ENCODE measurements around the gene PTPRR. TPM values are rescaled to one million over a fixed set of nuclear protein-coding genes. Genes with fewer than 3 reads are reported as not detected.

PTPRR gene
- polyA plus RNA-seq, 1 donor = 3.0 TPM

GRCh38 chr12:70876952-70877351 lies 43.6 kb downstream of the PTPRR start:
- no peak overlapping the region for H3K27ac ChIP-seq (ENCODE audit: low read length)
- no peaks in the 10 kb centered on the region for H3K27me3 ChIP-seq (ENCODE audit: control insufficient read depth, insufficient read depth, low read length)
- H3K4me3 ChIP-seq (ENCODE audit: low read length) = no peak overlapping the region
- no peaks in the 10 kb centered on the region for H3K36me3 ChIP-seq (ENCODE audit: control insufficient read depth, insufficient read depth, low read length)
- H3K4me1 ChIP-seq (ENCODE audit: control insufficient read depth, insufficient read depth, low read length) = no peaks in the 10 kb centered on the region
- H3K9me3 ChIP-seq (ENCODE audit: control insufficient read depth, low read depth, low read length) = no peaks in the 10 kb centered on the region
- DNase-seq = peak in 1 of 2 donors; percentile 13
- whole genome bisulfite sequencing (ENCODE audit: insufficient coverage, low lambda C conversion rate) = no CpG with 5 or more reads among the region's 3 CpGs

DNA sequence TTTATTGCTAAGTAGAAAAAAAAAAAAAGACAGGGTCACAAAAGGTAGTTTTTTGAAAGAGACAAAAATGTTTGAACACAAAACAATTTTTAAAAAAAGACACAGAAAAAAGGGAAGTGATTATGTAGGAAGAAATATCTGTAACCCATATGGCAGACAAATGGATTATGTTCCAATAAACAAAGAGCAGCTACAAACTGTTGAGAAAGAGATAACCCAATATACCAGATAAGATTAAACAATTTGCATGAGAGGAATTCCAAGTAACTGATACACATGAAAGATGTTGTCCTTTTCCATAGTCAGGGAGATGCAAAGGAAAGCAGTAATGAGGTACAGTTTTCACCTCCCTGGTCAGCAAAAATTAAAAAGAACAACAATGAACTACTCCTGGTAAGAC lies 44.9 kb downstream of the PTPRR start:
- Histone ChIP-seq H3K4me3 (ENCODE audit: low read length) (no peak overlapping the region), H3K4me1 (ENCODE audit: control insufficient read depth, insufficient read depth, low read length) (no peaks in the 10 kb centered on the region), H3K27ac (ENCODE audit: low read length) (no peak overlapping the region), H3K27me3 (ENCODE audit: control insufficient read depth, insufficient read depth, low read length) (no peaks in the 10 kb centered on the region), H3K36me3 (ENCODE audit: control insufficient read depth, insufficient read depth, low read length) (no peaks in the 10 kb centered on the region), H3K9me3 (ENCODE audit: control insufficient read depth, low read depth, low read length) (no peaks in the 10 kb centered on the region)
- DNase-seq = no peak

DNA sequence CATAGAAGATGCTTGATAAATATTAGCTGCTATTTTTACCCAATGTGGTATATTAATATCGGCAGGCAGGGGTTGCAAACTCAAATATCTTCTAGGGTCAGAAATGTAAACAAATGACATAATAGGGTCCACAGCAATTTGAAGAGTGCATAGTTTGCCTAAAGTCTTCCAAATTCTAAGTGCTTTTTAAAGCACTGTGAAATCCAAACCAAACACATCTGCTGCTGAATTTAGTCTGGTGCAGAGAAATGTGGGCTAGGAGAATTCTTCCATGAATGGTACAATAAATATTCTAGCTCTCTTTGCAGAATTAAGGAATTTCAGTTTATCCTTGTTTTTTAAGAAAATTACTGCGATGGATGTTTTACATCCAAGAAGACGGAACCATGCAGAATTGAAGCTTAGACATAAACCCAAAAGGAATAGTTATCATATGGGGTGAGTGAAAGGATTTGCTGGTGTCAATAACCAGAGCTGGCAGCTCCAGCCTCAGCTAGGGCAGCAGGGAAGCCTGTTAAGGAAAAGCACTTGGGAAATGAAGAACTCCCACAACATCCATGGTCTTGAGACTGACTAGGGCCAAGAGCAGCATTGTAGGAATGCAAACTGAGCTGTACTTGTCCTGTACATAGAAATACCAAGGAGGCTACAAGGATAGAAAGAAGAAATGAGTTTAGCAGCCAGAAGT lies 65.5 kb downstream of the PTPRR start:
- H3K4me3 ChIP-seq (ENCODE audit: low read length) = no peak overlapping the region
- H3K36me3 ChIP-seq (ENCODE audit: control insufficient read depth, insufficient read depth, low read length) = no peaks in the 10 kb centered on the region
- no peaks in the 10 kb centered on the region for H3K9me3 ChIP-seq (ENCODE audit: control insufficient read depth, low read depth, low read length)
- peaks cover 4% of the 10 kb centered on the region for H3K4me1 ChIP-seq (ENCODE audit: control insufficient read depth, insufficient read depth, low read length)
- DNase-seq = no peak
- H3K27me3 ChIP-seq (ENCODE audit: control insufficient read depth, insufficient read depth, low read length) = no peaks in the 10 kb centered on the region
- no peak overlapping the region for H3K27ac ChIP-seq (ENCODE audit: low read length)
- 93% methylated on average over 2 of the region's 3 CpGs for WGBS (ENCODE audit: insufficient coverage, low lambda C conversion rate)

DNA sequence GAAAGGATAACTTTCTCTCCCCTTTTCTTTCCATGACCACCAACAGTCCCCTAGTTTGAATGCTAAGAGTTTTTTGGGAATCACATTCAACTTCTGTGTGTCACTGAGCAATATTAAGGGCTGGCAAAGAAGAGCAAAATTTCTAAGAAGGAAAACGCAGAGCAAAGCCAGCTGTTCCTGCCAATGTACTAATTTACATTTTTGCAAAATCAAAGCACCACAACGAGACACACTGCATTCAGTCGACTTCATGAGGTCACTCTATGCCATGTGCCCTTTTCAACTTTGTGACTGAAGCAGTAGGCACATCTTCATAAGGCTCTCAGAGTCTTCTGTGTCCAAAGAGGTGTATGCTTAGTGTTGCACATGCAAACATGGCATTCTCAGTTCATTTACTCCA lies 66.4 kb downstream of the PTPRR start:
- H3K9me3 ChIP-seq (ENCODE audit: control insufficient read depth, low read depth, low read length) = no peaks in the 10 kb centered on the region
- no peaks in the 10 kb centered on the region for H3K36me3 ChIP-seq (ENCODE audit: control insufficient read depth, insufficient read depth, low read length)
- WGBS (ENCODE audit: insufficient coverage, low lambda C conversion rate) = 83% methylated on average over 2 of the region's 3 CpGs
- H3K27me3 ChIP-seq (ENCODE audit: control insufficient read depth, insufficient read depth, low read length) = no peaks in the 10 kb centered on the region
- H3K4me1 ChIP-seq (ENCODE audit: control insufficient read depth, insufficient read depth, low read length) = peaks cover 5% of the 10 kb centered on the region
- no peak overlapping the region for H3K27ac ChIP-seq (ENCODE audit: low read length)
- H3K4me3 ChIP-seq (ENCODE audit: low read length) = no peak overlapping the region
- DNase-seq = no peak

- H3K27me3 ChIP-seq (ENCODE audit: control insufficient read depth, insufficient read depth, low read length) = no peaks in the 10 kb centered on the region
- no CpG with 5 or more reads among the region's 3 CpGs for WGBS (ENCODE audit: insufficient coverage, low lambda C conversion rate)
- no peak overlapping the region for H3K27ac ChIP-seq (ENCODE audit: low read length)
- peaks cover 6% of the 10 kb centered on the region for H3K4me1 ChIP-seq (ENCODE audit: control insufficient read depth, insufficient read depth, low read length)
- H3K4me3 ChIP-seq (ENCODE audit: low read length) = no peak overlapping the region
- no peaks in the 10 kb centered on the region for H3K9me3 ChIP-seq (ENCODE audit: control insufficient read depth, low read depth, low read length)
- no peaks in the 10 kb centered on the region for H3K36me3 ChIP-seq (ENCODE audit: control insufficient read depth, insufficient read depth, low read length)
- peak in 1 of 2 donors; percentile 39 for DNase-seq
Observed at GRCh38 chr12:70853326-70853725, 67.2 kb downstream of the PTPRR start.

- no peak for DNase-seq
- 30% methylated on average over 2 of the region's 7 CpGs for WGBS (ENCODE audit: insufficient coverage, low lambda C conversion rate)
- H3K9me3 ChIP-seq (ENCODE audit: control insufficient read depth, low read depth, low read length) = no peaks in the 10 kb centered on the region
- no peak overlapping the region for H3K4me3 ChIP-seq (ENCODE audit: low read length)
- H3K4me1 ChIP-seq (ENCODE audit: control insufficient read depth, insufficient read depth, low read length) = peaks cover 6% of the 10 kb centered on the region
- H3K27ac ChIP-seq (ENCODE audit: low read length) = no peak overlapping the region
- no peaks in the 10 kb centered on the region for H3K36me3 ChIP-seq (ENCODE audit: control insufficient read depth, insufficient read depth, low read length)
- no peaks in the 10 kb centered on the region for H3K27me3 ChIP-seq (ENCODE audit: control insufficient read depth, insufficient read depth, low read length)
Observed at GRCh38 chr12:70852416-70853150, 68.0 kb downstream of the PTPRR start.

- H3K27ac ChIP-seq (ENCODE audit: low read length) = no peak overlapping the region
- 67% methylated on average over 3 of the region's 3 CpGs for WGBS (ENCODE audit: insufficient coverage, low lambda C conversion rate)
- peaks cover 6% of the 10 kb centered on the region for H3K4me1 ChIP-seq (ENCODE audit: control insufficient read depth, insufficient read depth, low read length)
- DNase-seq = no peak
- H3K27me3 ChIP-seq (ENCODE audit: control insufficient read depth, insufficient read depth, low read length) = no peaks in the 10 kb centered on the region
- no peaks in the 10 kb centered on the region for H3K9me3 ChIP-seq (ENCODE audit: control insufficient read depth, low read depth, low read length)
- H3K4me3 ChIP-seq (ENCODE audit: low read length) = no peak overlapping the region
- no peaks in the 10 kb centered on the region for H3K36me3 ChIP-seq (ENCODE audit: control insufficient read depth, insufficient read depth, low read length)
Observed at GRCh38 chr12:70849265-70849960, 71.1 kb downstream of the PTPRR start.

DNA sequence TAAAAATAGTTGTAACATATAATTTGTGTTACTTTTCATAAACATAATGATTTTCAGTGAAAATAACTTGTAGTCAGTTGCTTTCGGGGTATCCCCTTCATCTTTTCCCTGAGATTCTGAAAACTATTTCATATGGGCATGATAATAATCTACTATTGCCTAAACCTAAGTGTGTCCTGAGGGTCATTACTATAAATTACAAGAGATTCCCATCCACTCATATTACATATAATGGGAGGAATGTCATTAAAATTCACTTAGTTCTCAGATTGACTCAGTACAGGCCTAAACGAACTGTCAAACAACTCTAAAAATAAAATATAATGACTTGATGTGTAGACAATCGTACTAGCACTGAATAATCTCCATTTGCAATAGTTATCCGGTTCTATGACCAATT lies 72.7 kb downstream of the PTPRR start:
- H3K36me3 ChIP-seq (ENCODE audit: control insufficient read depth, insufficient read depth, low read length) = no peaks in the 10 kb centered on the region
- 100% methylated on average over 2 of the region's 4 CpGs for WGBS (ENCODE audit: insufficient coverage, low lambda C conversion rate)
- no peak overlapping the region for H3K4me3 ChIP-seq (ENCODE audit: low read length)
- H3K27ac ChIP-seq (ENCODE audit: low read length) = no peak overlapping the region
- DNase-seq = no peak
- peaks cover 2% of the 10 kb centered on the region for H3K4me1 ChIP-seq (ENCODE audit: control insufficient read depth, insufficient read depth, low read length)
- H3K27me3 ChIP-seq (ENCODE audit: control insufficient read depth, insufficient read depth, low read length) = no peaks in the 10 kb centered on the region
- no peaks in the 10 kb centered on the region for H3K9me3 ChIP-seq (ENCODE audit: control insufficient read depth, low read depth, low read length)

- Histone ChIP-seq H3K4me3 (ENCODE audit: low read length) (no peak overlapping the region), H3K36me3 (ENCODE audit: control insufficient read depth, insufficient read depth, low read length) (no peaks in the 10 kb centered on the region), H3K27me3 (ENCODE audit: control insufficient read depth, insufficient read depth, low read length) (no peaks in the 10 kb centered on the region), H3K27ac (ENCODE audit: low read length) (no peak overlapping the region), H3K4me1 (ENCODE audit: control insufficient read depth, insufficient read depth, low read length) (peaks cover 2% of the 10 kb centered on the region), H3K9me3 (ENCODE audit: control insufficient read depth, low read depth, low read length) (no peaks in the 10 kb centered on the region)
- WGBS (ENCODE audit: insufficient coverage, low lambda C conversion rate) = no CpG with 5 or more reads among the region's 3 CpGs
- DNase-seq = no peak
Observed at GRCh38 chr12:70845268-70845667, 75.3 kb downstream of the PTPRR start.

DNA sequence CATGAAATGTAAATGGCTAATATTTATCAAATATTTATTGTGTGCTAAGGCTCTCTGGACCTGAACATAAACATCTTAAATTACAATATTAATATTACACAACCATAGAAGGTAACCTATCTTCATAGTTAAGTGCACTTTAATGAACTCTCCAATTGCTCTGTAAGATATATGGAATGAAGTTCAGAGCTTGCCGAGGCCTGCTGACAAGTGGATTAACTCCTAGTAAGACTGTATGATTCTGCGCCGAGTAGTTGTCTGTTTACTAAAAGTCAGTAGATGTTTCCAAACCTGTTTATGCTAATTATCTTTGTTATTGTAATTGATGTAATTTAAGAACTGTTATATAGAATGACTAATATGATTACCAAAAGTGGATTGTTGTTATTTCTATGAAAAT lies 77.2 kb downstream of the PTPRR start:
- H3K4me1 ChIP-seq (ENCODE audit: control insufficient read depth, insufficient read depth, low read length) = no peaks in the 10 kb centered on the region
- no CpG with 5 or more reads among the region's 3 CpGs for WGBS (ENCODE audit: insufficient coverage, low lambda C conversion rate)
- H3K27me3 ChIP-seq (ENCODE audit: control insufficient read depth, insufficient read depth, low read length) = no peaks in the 10 kb centered on the region
- no peak overlapping the region for H3K4me3 ChIP-seq (ENCODE audit: low read length)
- no peak overlapping the region for H3K27ac ChIP-seq (ENCODE audit: low read length)
- no peaks in the 10 kb centered on the region for H3K9me3 ChIP-seq (ENCODE audit: control insufficient read depth, low read depth, low read length)
- H3K36me3 ChIP-seq (ENCODE audit: control insufficient read depth, insufficient read depth, low read length) = no peaks in the 10 kb centered on the region
- DNase-seq = peak in 1 of 2 donors; percentile 26
